HL-60 (cell line): ENCODE data around the gene RERE.

Experiments
- DNase-seq, 2 experiments: peaks; one replicate each; pipeline ENCODE4 v3.0.0-alpha.2; 2010 to 2020; ENCODE audit warnings: low read depth in 1 of 2, low spot score in 1 of 2
- H3K27ac ChIP-seq: fragments of 250-450 bp; sonication (Bioruptor Pico); replicated peaks from 2 replicates; pipeline ENCODE4 v1.5.1; 2020; ENCODE audit warnings: mild to moderate bottlenecking, moderate library complexity
- H3K27me3 ChIP-seq: fragments of 250-450 bp; sonication (Bioruptor Pico); 2 replicates; pipeline ENCODE4 v1.5.1; 2021; ENCODE audit warnings: mild to moderate bottlenecking, moderate library complexity; ENCODE audit not compliant: insufficient read depth, poor library complexity, severe bottlenecking
- H3K4me3 ChIP-seq: replicated peaks from 2 replicates; pipeline ENCODE4 v1.5.1; 2011; ENCODE audit warnings: mild to moderate bottlenecking, control low read depth, low read length; ENCODE audit not compliant: insufficient read depth
- GABPA ChIP-seq: IDR thresholded peaks from 2 replicates; pipeline ENCODE4 v1.6.1; 2012; ENCODE audit warnings: low read depth
- POLR2AphosphoS5 ChIP-seq: IDR thresholded peaks from 2 replicates; pipeline ENCODE4 v1.6.1; 2012; ENCODE audit warnings: low read depth
- REST ChIP-seq: IDR thresholded peaks from 2 replicates; pipeline ENCODE4 v1.6.1; 2012; ENCODE audit warnings: low read depth; ENCODE audit not compliant: insufficient replicate concordance
- SPI1 ChIP-seq: IDR thresholded peaks from 2 replicates; pipeline ENCODE4 v1.6.1; 2012; ENCODE audit warnings: low read depth, mild to moderate bottlenecking, borderline replicate concordance
- TF ChIP-seq, protein P1 (sequence below): IDR thresholded peaks from one replicate; pipeline ENCODE4 v1.5.1; 2011; ENCODE audit warnings: low read length, control low read depth, inconsistent platforms; ENCODE audit not compliant: insufficient read depth

Gene RERE

GRCh38 chr1:8410791-8411190, 406.6 kb downstream of the RERE start:
- no peaks in the 10 kb centered on the region for H3K27me3 ChIP-seq
- H3K4me3 ChIP-seq, result no peak overlapping the region
- no peak for TF ChIP-seq POLR2AphosphoS5
- TF ChIP-seq GABPA, result no peak
- no peak for TF ChIP-seq REST
- TF ChIP-seq, protein P1, sequence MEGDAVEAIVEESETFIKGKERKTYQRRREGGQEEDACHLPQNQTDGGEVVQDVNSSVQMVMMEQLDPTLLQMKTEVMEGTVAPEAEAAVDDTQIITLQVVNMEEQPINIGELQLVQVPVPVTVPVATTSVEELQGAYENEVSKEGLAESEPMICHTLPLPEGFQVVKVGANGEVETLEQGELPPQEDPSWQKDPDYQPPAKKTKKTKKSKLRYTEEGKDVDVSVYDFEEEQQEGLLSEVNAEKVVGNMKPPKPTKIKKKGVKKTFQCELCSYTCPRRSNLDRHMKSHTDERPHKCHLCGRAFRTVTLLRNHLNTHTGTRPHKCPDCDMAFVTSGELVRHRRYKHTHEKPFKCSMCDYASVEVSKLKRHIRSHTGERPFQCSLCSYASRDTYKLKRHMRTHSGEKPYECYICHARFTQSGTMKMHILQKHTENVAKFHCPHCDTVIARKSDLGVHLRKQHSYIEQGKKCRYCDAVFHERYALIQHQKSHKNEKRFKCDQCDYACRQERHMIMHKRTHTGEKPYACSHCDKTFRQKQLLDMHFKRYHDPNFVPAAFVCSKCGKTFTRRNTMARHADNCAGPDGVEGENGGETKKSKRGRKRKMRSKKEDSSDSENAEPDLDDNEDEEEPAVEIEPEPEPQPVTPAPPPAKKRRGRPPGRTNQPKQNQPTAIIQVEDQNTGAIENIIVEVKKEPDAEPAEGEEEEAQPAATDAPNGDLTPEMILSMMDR, result no peak
- no peak for TF ChIP-seq SPI1
- H3K27ac ChIP-seq, result no peak overlapping the region
- no peak for DNase-seq

- H3K27me3 ChIP-seq, result no peaks in the 10 kb centered on the region
Measured at GRCh38 chr1:8409606-8410005, 407.8 kb downstream of the RERE start.

GRCh38 chr1:8409106-8409505, 408.3 kb downstream of the RERE start:
- Histone ChIP-seq H3K27me3 (no peaks in the 10 kb centered on the region), H3K27ac (peak overlapping the region; percentile 41), H3K4me3 (no peak overlapping the region)
- peak in 1 of 2 experiments; percentile 64 for DNase-seq
- TF ChIP-seq, protein P1, result peak; percentile 16
- TF ChIP-seq GABPA (no peak), POLR2AphosphoS5 (no peak), REST (no peak), SPI1 (peak; percentile 87)

More at GRCh38 chr1:8409606-8410005, 407.8 kb downstream of the RERE start:
- DNase-seq, result no peak
- TF ChIP-seq, protein P1, result no peak
- no peak for TF ChIP-seq SPI1
- TF ChIP-seq REST, result no peak
- no peak for TF ChIP-seq GABPA
- TF ChIP-seq POLR2AphosphoS5, result no peak
- Histone ChIP-seq H3K4me3 (no peak overlapping the region), H3K27ac (peak overlapping the region; percentile 18; the same call in 1 of the 2 replicates)
